Lower leg skin (tissue), 4 donors: ENCODE results near the gene RNF151. TPM values are rescaled to one million over a fixed set of nuclear protein-coding genes. Genes with fewer than 3 reads are reported as not detected.

Source experiments
- DNase-seq, 2 donors: peaks; one replicate each; pipeline ENCODE4 v3.0.0-alpha.2; 2019; ENCODE audit warnings: low spot score in 2 of 2
- H3K4me3 ChIP-seq: fragments of 200-600 bp; sonication (generic); 2 replicates; pipeline ENCODE4 v1.5.1; 2017; ENCODE audit warnings: mild to moderate bottlenecking, low read depth; ENCODE audit not compliant: poor library complexity, severe bottlenecking
- CTCF ChIP-seq, 3 donors: fragments of 450-650 bp; IDR thresholded peaks; one replicate each; pipeline ENCODE4 v1.5.1; 2016; ENCODE audit warnings: antibody characterized with exemption in 3 of 3, mild to moderate bottlenecking in 3 of 3, moderate library complexity in 2 of 3
- POLR2A ChIP-seq, 2 donors: fragments of 450-650 bp; IDR thresholded peaks; one replicate each; pipeline ENCODE4 v1.6.1; 2016 to 2017; ENCODE audit warnings: antibody characterized with exemption in 2 of 2, mild to moderate bottlenecking in 1 of 2, moderate library complexity in 1 of 2
- WGBS, 2 donors: methylation state at CpG; one replicate each; pipeline ENCODE4 v1.1.5; 2018; 5-methylcytosine and 5-hydroxymethylcytosine counted together
- intact Hi-C: fragments of 100-400 bp; cut with DNase I; formaldehyde crosslinking; loops from one replicate; pipeline ENCODE4 v1.15.0; 2023; ENCODE audit warnings: low total_unique reads
- total RNA-seq, 4 donors: library from RNA; depleted of rRNA; stranded (reverse); fragments of >200 nt; gene quantifications; one replicate each; pipeline ENCODE4 v1.1.0, GENCODE V29; 2016

Gene RNF151
- total RNA-seq, 4 donors from 2014 or later, result not detected

GRCh38 chr16:1946495-1947368, 19.9 kb upstream of the RNF151 start:
- TF ChIP-seq POLR2A (IDR thresholded peaks at IDR 0.05) (no peak), CTCF (IDR thresholded peaks at IDR 0.05) (no peak)
- no peak for DNase-seq
- WGBS, 2 donors, result 86% methylated on average over 31 to 38 of the region's 38 CpGs
- no peak overlapping the region for H3K4me3 ChIP-seq
- intact Hi-C loops, result no loop called here

- 84 to 88% methylated on average over 5 to 6 of the region's 9 CpGs for WGBS, 2 donors
- intact Hi-C loops, result no loop called here
- TF ChIP-seq CTCF (IDR thresholded peaks at IDR 0.05), result no peak
- TF ChIP-seq POLR2A (IDR thresholded peaks at IDR 0.05), result no peak
- no peak overlapping the region for H3K4me3 ChIP-seq
- DNase-seq, result no peak
Observed at GRCh38 chr16:1947369-1947670, 19.3 kb upstream of the RNF151 start.

GRCh38 chr16:1949507-1949906, 17.1 kb upstream of the RNF151 start:
- 75 to 81% methylated on average over 8 to 11 of the region's 11 CpGs for WGBS, 2 donors
- no peak for DNase-seq
- TF ChIP-seq POLR2A (IDR thresholded peaks at IDR 0.05), result no peak
- no peak for TF ChIP-seq CTCF (IDR thresholded peaks at IDR 0.05)
- H3K4me3 ChIP-seq, result no peak overlapping the region
- intact Hi-C loops, result no loop called here

- 34 to 35% methylated on average over 7 of the region's 7 CpGs for WGBS, 2 donors
- no peak overlapping the region for H3K4me3 ChIP-seq
- intact Hi-C loops, result loop anchor here (2.0 kb wide), 1 partner anchor 39 kb away; no protein-coding TSS in a partner anchor
- DNase-seq, result no peak
- TF ChIP-seq POLR2A (IDR thresholded peaks at IDR 0.05), result no peak
- TF ChIP-seq CTCF (IDR thresholded peaks at IDR 0.05), result no peak
Observed at GRCh38 chr16:1950047-1950446, 16.6 kb upstream of the RNF151 start.

- 65 to 79% methylated on average over 15 to 19 of the region's 19 CpGs for WGBS, 2 donors
- H3K4me3 ChIP-seq, result no peak overlapping the region
- TF ChIP-seq POLR2A (IDR thresholded peaks at IDR 0.05), result no peak
- no peak for TF ChIP-seq CTCF (IDR thresholded peaks at IDR 0.05)
- intact Hi-C loops, result loop anchor here (2.0 kb wide), 1 partner anchor 40 kb away; no protein-coding TSS in a partner anchor
- DNase-seq, result no peak
Observed at GRCh38 chr16:1950559-1950958, 16.1 kb upstream of the RNF151 start.
